Activated CD4-positive, alpha-beta T cell treated with anti-CD3 and anti-CD28 coated beads, Interleukin-2, amount 50 U/mL, for 4 hours (primary cell): ENCODE data around the gene TMPRSS11E.
A peak's percentile ranks its signal among the peaks of the same experiment; 100 is the strongest.
"Not testable (repeated sequence)": the region's sequence is repeated elsewhere in the genome, so short reads cannot be mapped to it uniquely, and the experiment has no call there.

Experiments used
- DNase-seq, 2 experiments: peaks; one replicate each; pipeline ENCODE4 v3.0.0-alpha.2; 2020

TMPRSS11E gene

DNA sequence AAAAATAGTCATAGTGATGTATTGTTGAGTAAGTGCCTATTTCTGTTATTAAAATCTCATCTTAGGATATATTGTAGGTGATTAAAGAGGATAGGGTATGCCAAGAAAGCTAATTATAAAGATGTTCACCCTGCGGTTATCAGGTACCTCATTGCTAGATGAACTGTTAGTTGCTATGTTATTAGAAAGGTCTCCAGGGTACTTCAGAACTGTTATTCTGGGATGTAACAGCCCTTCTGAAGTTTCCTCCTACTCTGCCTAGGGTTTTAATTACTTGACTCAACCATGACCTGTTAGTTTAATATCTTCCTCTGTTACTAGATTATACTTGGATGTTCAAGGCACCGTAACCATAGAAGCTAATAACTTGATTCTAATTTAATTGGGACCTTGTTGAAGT, 15.4 kb downstream of the TMPRSS11E start:
- DNase-seq, result no peak

DNA sequence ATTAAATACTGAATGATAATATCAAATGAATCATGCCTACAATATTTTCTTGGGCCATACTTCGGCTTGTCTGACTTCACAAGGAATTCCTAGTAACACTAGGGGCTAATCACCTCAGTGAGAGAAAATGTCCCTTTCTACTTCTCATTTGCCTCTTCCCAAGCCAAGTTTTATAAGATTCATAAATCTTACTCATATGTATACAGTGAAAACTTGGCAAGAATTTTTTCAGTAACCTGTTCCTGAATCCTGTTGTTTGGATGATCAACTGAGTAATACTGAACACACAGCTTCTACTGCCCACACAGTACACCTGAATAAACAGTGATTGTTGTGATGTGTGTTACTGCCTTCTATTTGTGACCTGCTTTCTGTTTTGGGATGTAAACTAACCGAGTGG, 16.5 kb downstream of the TMPRSS11E start:
- DNase-seq, result no peak

DNA sequence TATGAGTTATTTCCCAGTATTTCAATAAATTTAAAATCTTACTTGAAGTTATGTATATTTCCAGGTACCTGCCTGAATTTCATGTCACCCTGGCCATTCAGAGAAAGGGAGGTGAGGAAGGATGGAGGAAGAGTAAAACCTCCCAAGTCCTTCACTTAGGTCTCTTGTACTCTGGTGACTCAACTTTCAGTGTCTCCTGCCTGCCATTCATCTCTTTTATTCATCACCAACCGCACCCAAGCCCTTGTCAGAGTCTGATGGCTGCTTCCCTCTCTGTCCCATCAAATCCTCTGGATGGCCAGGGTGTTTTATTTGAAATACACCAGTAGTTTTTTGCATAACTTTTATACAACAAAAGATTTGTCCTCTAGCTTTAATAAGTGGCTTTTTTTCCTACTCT, 17.8 kb downstream of the TMPRSS11E start:
- no peak for DNase-seq

DNA sequence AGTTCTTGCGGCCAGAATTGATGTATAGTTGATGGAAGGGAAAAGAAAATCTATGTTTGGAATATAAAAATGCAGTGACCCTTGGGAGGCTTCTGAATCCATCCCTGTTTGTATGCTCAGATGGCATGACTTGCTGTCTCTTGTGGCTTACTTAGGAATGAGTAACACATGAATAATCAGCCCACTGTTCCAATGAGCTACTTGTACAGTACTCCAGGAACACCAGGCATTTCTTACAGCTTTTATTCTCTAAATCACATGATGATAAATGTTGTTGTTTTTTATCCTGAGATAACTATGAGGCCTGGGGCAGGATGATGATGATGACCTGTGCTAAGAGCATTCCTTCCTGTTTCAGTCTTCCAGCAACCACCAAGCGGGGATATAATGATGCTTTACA, 18.9 kb downstream of the TMPRSS11E start:
- DNase-seq, result no peak

DNA sequence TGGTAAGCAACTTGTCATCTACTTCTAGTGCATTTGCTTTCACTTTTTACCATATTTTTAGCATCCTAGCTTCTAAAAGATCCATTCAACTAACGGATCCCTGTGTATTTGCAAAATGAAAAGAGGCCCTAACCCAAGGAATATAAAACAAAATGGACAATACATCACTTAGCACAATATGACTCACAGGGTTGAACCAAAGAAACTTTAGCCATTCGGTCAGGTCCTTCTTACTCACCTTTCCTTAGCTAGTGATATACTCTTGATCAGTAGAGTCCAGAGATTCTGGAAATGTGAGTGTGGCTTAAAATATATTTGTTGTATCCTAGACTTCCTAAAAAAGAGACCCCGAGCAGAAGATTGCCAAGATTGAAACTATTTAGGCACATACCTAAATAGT, 19.5 kb downstream of the TMPRSS11E start:
- DNase-seq, result no peak

DNA sequence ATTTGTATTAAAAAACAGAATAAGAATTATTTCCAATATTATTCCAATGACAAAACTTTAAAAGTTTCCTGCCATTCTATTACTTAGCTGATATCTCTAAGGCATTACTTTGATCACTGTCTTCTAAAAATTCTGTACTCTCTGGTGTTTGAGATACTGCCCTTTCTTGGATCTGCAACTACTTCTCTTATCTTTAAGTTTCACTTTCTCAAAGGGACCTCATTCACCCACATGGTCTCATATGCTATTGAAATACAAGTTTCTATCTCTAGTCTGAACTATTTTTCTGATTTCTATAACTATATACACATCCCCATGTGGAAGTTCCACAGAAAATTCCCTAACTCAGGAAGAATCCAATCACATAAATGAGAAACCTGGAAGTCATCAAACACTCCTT, 22.2 kb downstream of the TMPRSS11E start:
- no peak for DNase-seq

DNA sequence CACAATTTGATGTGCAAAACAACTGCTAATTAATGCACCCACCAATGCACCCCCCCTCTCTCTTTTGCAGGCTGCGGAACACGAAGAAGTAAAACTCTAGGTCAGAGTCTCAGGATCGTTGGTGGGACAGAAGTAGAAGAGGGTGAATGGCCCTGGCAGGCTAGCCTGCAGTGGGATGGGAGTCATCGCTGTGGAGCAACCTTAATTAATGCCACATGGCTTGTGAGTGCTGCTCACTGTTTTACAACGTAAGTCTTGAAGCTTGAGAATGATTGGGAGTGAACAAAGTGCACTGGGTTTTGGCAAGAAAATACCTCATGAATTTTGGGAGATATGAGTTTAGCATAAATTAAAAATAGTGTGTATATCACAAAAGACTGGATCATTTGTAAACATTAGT, 28.9 kb downstream of the TMPRSS11E start:
- DNase-seq, result no peak

DNA sequence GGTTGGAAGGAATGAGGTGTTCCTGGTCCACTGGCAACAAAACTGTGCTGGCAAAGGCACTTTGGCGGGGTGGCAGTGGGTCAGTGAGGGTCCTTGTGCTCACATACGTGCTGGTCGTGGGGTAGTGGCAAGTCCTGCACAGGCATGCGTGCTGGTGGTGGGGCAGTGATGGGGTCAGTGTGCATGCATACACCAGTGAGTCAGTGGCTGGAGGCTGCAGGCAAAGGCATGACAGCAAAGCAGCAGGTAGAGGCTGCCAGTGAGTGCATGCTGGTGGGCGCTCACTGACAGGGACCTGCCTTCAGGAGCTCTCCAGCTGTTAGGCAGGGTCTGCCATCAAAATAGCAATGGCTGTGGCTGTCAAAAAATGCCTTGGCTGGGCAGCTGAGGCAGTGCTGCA, 42.1 kb downstream of the TMPRSS11E start:
- DNase-seq, result no peak

DNA sequence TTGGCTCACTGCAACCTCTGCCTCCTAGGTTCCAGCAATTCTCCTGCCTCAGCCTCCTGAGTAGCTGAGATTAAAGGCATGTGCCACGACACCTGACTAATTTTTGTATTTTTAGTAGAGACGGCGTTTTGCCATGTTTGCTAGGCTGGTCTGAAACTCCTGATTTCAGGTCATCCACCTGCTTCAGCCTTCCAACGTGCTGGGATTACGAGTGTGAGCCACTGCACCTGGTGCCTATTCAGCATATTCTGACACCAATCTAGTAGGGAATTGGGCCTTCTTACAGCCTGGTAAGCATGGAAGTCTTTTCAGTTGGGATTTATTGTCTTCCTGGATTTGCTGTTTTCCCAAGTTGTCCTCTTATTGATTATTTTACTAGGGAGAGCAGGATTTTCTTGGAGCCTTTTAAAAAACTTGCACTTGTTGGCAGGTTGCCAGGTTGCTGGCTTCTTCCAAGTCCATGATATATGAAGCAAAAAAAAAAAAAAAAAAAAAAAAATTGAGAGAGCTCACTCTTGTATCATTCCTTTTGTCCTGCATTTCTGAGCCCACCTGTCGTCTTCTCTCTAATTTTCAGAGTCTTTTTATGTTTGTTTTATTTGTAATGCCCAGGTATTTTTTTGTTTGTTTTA, 43.7 kb downstream of the TMPRSS11E start:
- no peak for DNase-seq

DNA sequence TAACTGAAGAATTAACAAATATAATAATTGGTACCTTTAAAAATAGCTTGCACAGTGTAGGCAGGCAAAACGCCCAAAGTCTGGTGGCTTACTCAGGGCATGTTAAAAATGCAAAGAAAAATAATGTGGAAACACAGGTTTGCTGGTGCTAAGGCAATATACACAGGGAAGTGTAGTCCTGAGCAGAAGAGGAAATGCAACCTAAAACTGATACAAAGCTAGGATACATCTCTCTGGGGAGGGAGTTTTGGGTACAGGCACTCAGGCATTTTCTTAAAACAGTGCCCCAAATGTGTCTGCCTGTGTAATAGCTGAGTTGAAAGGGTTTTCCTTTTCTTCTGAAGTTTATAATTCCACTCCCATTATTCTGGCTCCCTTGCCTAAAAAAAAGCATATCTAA, 47.4 kb downstream of the TMPRSS11E start:
- DNase-seq, result no peak

DNA sequence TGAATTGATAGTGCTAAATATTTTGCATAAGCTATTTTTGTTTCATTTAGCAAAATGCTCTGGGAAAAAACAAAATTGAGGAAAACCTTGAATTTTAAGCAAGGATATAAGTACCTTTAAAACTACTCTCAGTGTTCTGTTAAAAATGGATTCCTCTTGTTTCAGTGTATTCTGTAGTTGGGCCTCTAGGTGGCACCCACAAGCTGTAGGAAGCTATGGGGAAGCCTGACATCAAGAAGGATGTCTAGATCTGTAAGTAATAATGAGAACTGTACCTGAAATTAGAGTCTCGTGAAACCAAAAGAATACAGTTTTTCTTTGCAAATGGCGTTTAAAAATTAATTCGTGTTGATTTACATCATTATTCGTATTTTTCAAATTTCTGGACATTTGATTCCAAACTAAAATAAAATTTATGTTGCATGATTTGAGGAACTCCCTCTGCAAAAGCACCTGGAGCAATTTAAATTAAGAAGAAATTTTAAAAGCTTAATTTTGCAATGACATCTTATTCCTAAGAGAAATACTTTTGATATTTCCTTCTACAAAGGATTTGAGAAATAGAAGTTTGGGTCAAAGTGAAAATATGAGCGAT, 51.2 kb downstream of the TMPRSS11E start:
- peak; percentile 36 to 38 for DNase-seq

DNA sequence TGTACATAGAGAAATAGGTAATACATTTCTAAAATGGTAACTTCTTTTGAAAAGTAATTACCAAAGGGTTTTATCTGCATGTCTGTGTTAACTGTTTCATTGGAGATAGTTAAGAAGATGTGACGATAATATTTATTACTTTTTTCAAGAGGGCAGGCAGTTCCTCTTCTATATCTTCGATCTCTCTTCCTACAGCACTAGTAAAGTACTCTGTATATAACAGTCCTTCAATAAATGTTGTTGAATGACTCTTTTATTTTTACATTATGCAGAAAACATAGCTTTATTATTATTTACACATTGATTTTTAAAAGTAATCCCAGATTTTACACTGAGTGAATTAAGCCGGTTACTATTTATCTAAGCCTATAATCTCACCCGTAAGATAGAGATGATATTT, 51.8 kb downstream of the TMPRSS11E start:
- DNase-seq, result no peak

DNA sequence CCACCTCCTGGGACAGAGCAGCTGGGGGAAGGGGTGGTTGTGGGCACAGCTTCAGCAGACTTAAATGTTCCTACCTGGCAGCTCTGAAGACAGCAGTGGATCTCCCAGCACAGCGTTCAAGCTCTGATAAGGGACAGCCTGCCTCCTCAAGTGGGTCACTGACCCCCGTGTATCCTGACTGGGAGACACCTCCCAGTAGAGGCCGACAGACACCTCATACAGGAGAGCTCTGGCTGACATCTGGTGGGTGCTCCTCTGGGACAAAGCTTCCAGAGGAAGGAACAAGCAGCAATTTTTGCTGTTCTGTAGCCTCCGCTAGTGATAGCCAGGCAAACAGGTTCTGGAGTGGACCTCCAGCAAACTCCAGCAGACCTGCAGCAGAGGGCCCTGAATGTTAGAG, 56.2 kb downstream of the TMPRSS11E start:
- DNase-seq, result not testable (repeated sequence)

DNA sequence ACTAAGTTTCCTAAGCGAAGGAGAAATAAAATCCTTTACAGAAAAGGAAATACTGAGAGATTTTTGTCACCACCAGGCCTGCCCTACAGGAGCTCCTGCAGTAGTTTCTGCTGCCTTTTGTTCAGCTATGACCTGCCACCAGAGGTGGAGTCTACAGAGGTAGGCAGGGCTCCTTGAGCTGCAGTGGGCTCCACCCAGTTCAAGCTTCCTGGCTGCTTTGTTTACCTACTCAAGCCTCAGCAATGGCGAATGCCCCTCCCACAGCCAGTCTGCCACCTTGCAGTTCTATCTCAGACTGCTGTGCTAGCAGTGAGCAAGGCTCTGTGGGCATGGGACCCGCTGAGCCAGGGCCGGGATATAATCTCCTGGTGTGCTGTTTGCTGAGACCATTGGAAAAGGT, 57.6 kb downstream of the TMPRSS11E start:
- not testable (repeated sequence) for DNase-seq

DNA sequence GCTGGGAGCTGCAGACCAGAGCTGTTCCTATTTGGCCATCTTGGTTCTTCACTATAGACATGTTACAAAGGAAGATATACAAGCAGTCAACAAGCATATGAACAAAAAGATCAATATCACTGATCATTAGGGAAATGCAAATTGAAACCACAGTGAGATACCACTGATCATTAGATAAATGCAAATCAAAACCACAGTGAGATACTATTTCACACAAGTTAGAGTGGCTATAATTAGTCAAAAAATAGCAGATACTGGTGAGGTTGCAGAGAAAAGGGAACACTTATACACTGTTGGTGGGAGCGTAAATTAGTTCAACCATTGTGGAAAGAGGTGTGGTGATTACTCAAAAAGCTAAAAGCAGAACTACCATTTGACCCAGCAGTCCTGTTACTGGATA, 58.2 kb downstream of the TMPRSS11E start:
- not testable (repeated sequence) for DNase-seq

DNA sequence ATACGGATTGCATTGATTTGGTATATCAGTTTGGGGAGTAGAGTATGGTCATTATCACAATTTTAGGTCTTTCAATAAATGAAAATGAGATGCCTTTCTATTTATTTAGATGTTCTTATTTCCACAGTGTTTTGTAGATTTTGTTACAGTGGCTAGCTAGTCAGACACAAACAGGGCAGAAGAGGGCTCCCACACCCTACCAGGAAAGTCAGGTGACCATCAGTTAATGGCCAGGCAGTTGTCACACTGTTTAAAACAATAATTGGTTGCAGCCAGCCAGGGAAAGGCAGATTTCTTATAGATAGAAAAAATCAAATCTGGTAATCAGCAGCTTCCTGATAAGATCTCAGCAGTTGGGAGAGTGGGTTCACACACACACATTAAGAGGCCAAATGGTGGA, 71.6 kb downstream of the TMPRSS11E start:
- no peak for DNase-seq

DNA sequence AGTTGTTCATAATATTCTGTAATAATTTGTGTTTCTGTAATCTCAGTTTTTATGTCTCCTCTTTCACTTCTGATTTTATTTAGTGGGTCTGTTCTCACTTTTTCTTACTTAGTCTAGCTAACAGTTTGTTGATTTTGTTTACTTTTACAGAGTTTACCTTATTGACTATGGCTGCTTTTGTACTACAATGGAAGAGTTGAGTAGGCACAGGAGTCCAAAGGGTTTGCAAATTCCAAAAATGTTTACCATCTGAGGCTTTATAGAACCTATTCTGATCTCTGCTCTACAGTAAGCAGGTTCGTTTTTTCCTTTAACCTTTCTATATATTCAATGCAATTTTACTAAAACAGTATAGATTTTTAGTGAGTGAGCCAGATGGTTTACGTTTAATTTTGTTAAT, 73.7 kb downstream of the TMPRSS11E start:
- no peak for DNase-seq

DNA sequence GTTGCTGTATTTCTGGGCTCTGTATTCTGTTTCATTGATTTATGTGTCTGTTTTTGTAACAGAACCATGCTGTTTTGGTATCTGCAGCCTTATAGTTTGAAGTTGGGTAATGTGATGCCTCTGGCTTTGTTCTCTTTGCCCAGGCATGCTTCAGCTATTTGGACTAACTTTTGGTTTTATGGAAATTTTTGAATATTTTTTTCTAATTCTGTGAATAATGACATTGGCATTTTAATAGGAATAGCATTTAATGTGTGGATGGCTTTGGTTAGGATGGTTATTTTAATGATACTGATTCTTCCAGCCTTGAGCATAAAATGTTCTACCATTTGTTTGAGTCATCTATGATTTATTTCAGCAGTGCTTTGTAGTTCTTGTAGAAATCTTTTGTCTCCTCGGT, 75.0 kb downstream of the TMPRSS11E start:
- DNase-seq, result not testable (repeated sequence)

DNA sequence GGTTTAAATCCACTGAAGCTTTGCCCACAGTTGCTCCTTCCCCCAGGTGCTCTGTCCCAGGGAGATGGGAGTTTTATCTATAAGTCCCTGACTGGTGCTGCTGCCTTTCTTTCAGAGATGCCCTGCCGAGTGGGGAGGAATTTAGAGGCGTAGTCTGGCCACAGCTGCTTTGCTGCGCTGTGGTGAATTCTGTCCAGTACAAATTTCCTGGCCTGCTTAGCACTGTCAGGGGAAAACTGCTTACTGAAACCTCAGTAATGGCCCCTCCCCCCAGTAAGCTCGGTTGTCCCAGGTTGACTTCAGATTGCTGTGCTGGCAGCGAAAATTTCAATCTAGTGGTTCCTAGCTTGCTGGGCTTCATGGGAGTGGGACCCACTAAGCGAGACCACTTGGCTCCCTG, 88.7 kb downstream of the TMPRSS11E start:
- DNase-seq, result no peak

DNA sequence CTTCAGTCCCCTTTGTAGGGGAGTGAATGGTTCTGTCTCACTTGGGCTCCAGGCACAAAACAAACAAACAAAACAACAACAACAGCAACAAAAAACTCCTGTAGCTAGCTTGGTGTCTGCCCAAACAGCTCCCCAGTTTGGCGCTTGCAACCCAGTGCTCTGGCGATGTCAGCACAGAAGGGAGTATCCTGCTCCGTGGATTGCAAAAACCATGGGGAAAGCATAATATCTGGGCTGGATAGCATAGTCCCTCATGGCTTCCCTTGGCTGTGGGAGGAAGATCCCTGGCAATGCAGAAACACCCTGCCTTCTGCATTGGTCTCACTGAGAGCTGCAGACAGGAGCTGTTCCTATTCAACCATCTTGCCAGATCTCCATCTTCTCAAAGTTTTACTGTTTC, 89.1 kb downstream of the TMPRSS11E start:
- no peak for DNase-seq

DNA sequence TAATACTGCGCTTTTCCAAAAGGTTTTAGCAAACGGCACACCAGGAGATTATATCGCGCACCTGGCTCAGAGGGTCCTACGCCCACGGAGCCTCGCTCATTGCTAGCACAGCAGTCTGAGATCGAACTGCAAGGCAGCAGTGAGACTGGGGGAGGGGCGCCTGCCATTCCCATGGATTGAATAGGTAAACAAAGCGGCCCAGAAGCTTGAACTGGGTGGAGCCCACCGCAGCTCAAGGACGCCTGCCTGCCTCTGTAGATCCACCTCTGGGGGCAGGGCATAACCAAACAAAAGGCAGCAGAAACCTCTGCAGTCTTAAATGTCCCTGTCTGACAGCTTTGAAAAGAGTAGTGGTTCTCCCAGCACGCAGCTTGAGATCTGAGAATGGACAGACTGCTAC, 95.5 kb downstream of the TMPRSS11E start:
- not testable (repeated sequence) for DNase-seq
